ENCODE data around the gene RRP8.

DNA sequence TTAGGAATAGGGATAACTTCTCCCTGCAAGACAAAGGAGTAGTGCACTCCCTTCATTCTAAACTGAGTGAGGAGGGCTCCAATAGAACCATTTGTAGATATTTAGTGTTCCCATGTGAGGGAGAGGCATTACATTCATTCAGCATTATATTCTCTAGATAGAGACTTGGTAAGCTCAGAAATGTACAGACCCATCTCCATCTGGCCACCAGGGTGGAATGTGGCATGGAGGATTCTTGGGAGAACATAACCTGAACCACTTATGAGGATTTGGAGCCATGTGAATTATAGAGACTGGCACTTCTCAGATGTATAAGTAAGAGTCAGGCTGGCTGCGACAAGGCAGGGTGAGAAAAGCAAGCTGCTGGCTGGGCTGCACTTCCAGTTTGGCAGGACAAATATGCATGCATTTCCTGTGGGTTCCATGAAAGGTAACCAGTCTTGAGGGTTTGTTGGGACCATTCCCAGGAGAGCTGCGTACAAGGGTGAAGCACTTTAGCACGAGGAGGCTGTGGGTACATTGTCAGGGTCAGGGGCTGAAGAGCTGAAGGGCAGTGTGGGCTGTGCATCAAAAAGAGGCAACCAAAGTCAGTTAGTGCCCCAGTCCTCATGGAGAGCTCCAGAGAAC is 9.2 kb downstream of the RRP8 start:
- TF ChIP-seq CTCF (IDR thresholded peaks at IDR 0.05), result no peak
- no peak for TF ChIP-seq EZH2 (IDR thresholded peaks at IDR 0.05; ENCODE audit: borderline replicate concordance, insufficient read depth, low read depth, low read length, poor library complexity, severe bottlenecking)

Data from B cell (primary cell).